ENCODE measurements around the gene PACRGL. TPM values are rescaled to one million over a fixed set of nuclear protein-coding genes. Genes with fewer than 3 reads are reported as not detected.
A peak's percentile ranks its signal among the peaks of the same experiment; 100 is the strongest.
"Not testable (repeated sequence)": the region's sequence is repeated elsewhere in the genome, so short reads cannot be mapped to it uniquely, and the experiment has no call there.

Gene PACRGL
- polyA plus RNA-seq, 5 donors = 29.8 to 42.9 (median 37.7) TPM

GRCh38 chr4:20723019-20723418 is 22.8 kb downstream of the PACRGL start:
- no peak for DNase-seq

GRCh38 chr4:20723463-20723862 is 23.2 kb downstream of the PACRGL start:
- DNase-seq = no peak

GRCh38 chr4:20724915-20725314 is 24.7 kb downstream of the PACRGL start:
- no peak for DNase-seq

- no peak for DNase-seq
These were observed 35.7 kb downstream of the PACRGL start for GRCh38 chr4:20735931-20736330.

GRCh38 chr4:20746000-20746399 is 45.7 kb downstream of the PACRGL start:
- not testable (repeated sequence) for DNase-seq

GRCh38 chr4:20752641-20753040 is 52.4 kb downstream of the PACRGL start:
- no peak for DNase-seq

- no peak for DNase-seq
These were observed 53.8 kb downstream of the PACRGL start for GRCh38 chr4:20754036-20754435.

GRCh38 chr4:20760053-20760452 is 59.8 kb downstream of the PACRGL start:
- no peak for DNase-seq

- no peak for DNase-seq
These were observed 61.1 kb downstream of the PACRGL start for GRCh38 chr4:20761382-20761781.

- no peak for DNase-seq
These were observed 61.6 kb downstream of the PACRGL start for GRCh38 chr4:20761826-20762225.

- no peak for DNase-seq
These were observed 64.2 kb downstream of the PACRGL start for GRCh38 chr4:20764366-20764992.

- DNase-seq = peak; percentile 39 to 61
These were observed 73.1 kb downstream of the PACRGL start for GRCh38 chr4:20773144-20773997.

GRCh38 chr4:20778896-20779295 is 78.6 kb downstream of the PACRGL start:
- DNase-seq = no peak

- DNase-seq = not testable (repeated sequence)
These were observed 82.9 kb downstream of the PACRGL start for GRCh38 chr4:20783134-20783533.

GRCh38 chr4:20787940-20788665 is 87.8 kb downstream of the PACRGL start:
- DNase-seq = no peak

All from right lung (tissue), 5 donors.